ENCODE data around the gene ZNF467.

ZNF467 gene

DNA sequence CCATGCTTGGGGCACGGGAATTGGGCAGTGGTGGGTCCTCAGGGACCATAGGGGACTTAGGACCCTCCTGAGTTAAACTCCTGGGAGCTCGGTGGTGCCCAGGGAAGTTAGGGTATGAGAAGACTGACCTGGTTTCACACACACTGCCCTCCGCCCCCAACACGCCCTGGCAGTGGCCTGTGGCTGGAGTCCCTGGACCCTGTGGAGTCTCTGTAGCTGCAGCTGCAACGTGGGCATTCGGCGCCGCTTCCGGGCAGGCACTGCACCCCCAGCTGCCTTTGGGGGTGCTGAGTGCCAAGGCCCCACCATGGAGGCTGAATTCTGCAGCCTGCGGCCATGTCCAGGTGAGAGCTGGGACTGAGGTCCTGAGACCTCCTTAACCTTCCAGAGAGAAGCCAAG, 34.9 kb upstream of the ZNF467 start:
- no peak for DNase-seq

DNA sequence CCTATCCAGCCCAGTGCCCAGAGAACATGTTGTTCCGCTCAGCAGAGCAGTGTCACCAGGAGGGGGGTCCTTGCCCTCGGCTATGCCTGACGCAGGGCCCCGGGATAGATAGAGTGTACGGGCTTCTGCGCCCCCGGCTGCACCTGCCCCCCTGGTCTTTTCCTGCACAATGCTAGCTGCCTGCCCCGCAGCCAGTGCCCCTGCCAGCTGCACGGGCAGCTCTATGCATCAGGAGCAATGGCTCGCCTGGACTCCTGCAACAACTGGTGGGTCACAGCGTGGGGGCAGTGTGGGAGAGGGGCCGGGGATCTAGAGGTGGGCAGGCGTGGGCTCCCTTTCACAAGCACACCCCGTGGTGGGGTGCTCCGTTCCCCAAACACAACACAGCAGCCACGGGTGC, 33.3 kb upstream of the ZNF467 start:
- DNase-seq = no peak

DNA sequence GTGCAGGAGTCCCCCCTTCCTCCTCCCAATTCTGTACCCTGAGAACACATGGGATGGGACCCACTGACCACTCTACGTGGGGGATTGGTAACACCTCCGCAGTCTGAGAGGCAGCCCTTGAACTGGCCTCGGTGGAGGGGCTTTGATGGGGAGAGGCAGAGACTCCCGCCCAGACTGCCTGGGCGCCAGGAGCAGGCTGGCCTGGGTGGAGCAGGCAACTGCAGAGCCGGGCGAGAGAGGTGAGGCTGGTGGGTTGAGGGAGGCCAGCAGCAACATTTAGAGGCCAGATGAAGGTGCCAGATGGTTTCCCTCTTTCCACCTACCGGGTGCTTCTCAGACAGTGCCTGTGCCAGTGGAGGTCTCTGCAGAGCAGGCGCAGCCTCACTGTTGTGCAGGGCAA, 30.7 kb upstream of the ZNF467 start:
- DNase-seq = no peak

GRCh38 chr7:149803551-149804074, 30.2 kb upstream of the ZNF467 start:
- no peak for DNase-seq

DNA sequence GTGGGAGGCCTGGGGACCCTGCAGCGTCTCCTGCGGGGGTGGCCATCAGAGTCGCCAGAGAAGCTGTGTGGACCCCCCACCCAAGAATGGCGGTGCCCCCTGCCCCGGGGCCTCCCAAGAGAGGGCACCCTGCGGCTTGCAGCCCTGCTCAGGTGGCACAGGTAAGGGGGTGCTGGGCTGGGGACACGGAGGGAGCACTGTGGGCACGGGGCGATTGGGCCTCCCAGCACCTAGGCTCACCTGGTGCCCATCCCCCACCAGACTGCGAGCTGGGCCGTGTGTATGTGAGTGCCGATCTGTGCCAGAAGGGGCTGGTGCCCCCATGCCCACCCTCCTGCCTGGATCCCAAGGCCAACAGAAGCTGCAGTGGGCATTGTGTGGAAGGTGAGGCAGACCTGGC, 29.6 kb upstream of the ZNF467 start:
- DNase-seq = no peak

GRCh38 chr7:149801816-149802215, 28.4 kb upstream of the ZNF467 start:
- no peak for DNase-seq

GRCh38 chr7:149801002-149801566, 27.7 kb upstream of the ZNF467 start:
- no peak for DNase-seq

GRCh38 chr7:149800169-149800555, 26.8 kb upstream of the ZNF467 start:
- no peak for DNase-seq

GRCh38 chr7:149799397-149800168, 26.2 kb upstream of the ZNF467 start:
- DNase-seq = peak in 1 of 56 donors; percentile 7

GRCh38 chr7:149797771-149798170, 24.4 kb upstream of the ZNF467 start:
- no peak for DNase-seq

DNA sequence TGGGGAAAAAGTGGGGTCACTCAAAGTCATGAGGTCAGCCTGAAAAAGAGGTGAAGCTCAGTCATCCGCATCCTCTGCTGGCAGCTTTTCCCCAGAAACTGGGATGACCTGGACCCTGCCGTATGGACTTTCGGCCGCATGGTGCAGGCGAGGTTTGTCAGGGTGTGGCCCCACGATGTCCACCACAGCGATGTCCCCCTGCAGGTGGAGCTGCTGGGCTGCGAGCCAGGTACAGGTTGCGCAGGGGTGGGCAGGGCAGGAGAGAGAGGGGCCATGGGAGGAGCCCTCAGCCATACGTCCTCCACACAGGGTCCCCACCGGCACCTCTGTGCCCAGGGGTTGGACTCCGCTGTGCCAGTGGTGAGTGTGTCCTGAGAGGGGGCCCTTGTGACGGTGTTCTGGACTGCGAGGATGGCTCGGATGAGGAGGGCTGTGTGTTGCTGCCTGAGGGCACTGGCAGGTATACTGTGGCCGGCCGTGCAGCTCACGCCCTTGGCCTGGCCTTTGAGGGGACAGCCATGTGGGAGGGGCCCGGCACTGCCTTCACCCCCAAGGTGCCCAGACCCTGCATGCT, 23.0 kb upstream of the ZNF467 start:
- no peak for DNase-seq

- no peak for DNase-seq
Measured at GRCh38 chr7:149795126-149795525, 21.7 kb upstream of the ZNF467 start.

- no peak for DNase-seq
Measured at GRCh38 chr7:149794661-149795060, 21.3 kb upstream of the ZNF467 start.

DNA sequence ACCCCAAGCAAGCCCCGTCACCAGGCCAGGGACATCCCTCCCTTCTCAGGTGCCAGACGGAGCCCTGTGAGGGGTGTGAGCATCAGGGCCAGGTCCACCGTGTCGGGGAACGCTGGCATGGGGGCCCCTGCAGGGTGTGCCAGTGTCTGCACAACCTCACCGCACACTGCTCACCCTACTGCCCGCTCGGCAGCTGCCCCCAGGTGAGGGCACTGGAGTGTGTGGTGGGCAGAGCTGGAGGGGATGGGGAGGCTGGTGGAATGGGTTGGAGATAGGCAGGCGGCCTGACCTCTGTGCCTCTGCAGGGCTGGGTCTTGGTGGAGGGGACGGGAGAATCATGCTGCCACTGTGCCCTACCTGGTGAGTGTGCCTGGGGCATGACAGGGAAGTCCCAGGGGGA, 19.9 kb upstream of the ZNF467 start:
- no peak for DNase-seq

DNA sequence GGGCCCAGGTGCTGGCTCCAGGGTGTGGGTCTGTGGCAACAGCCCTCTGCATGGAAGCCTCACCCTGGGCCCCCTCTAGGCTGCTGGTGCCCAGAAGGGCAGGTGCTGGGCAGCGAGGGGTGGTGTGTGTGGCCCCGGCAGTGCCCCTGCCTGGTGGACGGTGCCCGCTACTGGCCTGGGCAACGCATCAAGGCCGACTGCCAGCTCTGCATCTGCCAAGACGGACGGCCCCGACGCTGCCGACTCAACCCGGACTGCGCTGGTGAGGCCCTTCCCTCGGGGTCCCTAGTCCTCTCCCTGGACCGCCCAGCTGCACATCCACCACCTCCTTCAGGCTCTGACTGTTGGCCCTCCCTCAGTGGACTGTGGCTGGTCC, 18.8 kb upstream of the ZNF467 start:
- DNase-seq = no peak

GRCh38 chr7:149791411-149792219, 18.2 kb upstream of the ZNF467 start:
- DNase-seq = no peak

DNA sequence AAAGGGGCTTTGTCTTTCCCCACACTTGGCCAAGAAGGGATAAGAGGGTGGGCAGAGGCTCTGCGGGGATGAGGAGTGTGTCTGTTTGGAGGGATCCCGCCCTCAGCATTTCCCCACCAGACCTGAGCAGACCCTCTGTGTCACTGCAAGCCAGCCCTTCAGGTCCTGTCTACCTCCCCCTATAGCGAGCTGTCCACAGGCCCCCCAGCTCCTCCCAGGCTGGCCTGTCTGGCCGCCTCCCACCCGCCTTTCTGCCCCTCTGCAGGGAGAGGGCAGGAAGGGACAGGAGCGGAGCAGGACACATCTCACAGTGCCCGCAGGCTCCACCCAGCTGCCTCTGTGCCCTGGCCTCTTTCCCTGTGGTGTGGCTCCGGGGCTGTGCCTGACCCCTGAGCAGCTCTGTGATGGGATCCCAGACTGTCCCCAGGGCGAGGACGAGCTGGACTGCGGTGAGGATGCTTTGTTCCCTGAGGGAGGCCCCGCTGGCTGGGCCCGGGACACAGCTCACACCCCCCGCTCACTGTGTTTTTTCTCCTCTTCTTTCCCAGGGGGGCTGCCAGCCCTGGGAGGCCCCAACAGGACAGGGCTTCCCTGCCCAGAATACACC, 17.5 kb upstream of the ZNF467 start:
- DNase-seq = no peak

DNA sequence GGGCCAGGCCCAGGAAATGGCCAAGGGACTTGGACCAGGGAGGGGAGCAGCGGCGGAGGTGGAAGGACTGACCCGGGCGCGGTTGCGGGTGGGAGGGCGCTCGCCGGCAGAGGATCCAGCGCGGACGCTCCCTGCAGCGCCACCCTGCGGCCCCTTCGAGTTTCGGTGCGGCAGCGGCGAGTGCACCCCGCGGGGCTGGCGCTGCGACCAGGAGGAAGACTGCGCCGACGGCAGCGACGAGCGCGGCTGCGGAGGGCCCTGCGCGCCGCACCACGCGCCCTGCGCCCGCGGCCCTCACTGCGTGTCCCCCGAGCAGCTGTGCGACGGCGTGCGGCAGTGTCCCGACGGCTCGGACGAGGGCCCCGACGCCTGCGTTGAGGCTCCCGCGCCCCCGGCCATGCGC, 16.8 kb upstream of the ZNF467 start:
- peak in 2 of 56 donors; percentile 11 to 44 for DNase-seq

DNA sequence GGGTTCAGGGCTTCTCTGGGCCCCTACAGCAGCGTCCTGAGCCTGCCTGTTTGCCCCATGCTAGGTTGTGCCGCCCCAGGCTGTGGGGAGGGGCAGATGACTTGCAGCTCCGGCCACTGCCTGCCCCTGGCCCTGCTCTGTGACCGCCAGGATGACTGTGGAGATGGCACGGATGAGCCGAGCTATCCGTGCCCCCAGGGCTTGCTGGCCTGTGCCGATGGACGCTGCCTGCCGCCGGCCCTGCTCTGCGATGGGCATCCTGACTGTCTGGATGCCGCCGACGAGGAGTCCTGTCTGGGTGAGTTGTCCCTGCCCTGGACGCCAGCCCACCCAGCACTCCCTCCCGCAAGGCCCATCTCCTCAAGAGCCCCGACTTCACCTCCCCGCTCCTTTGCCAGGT, 15.7 kb upstream of the ZNF467 start:
- DNase-seq = no peak

DNA sequence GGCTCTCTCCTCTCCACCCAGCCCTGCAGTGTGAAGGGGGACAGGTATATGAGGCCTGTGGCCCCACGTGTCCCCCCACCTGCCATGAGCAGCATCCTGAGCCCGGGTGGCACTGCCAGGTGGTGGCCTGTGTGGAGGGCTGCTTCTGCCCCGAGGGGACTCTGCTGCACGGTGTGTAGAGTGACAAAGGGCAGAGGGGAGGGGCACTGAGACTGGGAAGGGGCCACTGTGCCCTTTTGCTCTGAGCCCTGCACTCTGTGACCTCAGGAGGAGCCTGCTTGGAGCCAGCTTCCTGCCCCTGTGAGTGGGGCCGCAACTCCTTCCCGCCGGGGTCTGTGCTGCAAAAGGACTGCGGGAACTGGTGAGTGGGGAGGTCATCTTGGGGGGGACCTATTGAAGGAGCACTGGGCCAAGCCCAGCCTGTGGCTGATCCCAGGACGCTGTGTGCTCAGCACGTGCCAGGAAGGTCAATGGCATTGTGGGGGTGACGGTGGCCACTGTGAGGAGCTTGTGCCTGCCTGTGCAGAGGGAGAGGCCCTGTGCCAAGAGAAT, 15.0 kb upstream of the ZNF467 start:
- DNase-seq = no peak

Measured in nucleus accumbens (tissue), 56 donors.